SK-N-SH treated with all-trans-retinoic acid at 6 μM for 48 hours (cell line): ENCODE measurements around the gene NEU4.

Experiments used
- BACH2 ChIP-seq: fragments of 250-450 bp; sonication (Bioruptor Pico); IDR thresholded peaks from 2 replicates; pipeline ENCODE4 v1.9.0; 2021; ENCODE audit warnings: mild to moderate bottlenecking, borderline replicate concordance
- CSDC2 ChIP-seq: fragments of 250-450 bp; sonication (Bioruptor Pico); IDR thresholded peaks from 2 replicates; pipeline ENCODE4 v1.5.0; 2020; ENCODE audit warnings: mild to moderate bottlenecking, moderate library complexity
- ESRRG ChIP-seq: fragments of 250-450 bp; sonication (Bioruptor Pico); IDR thresholded peaks from 2 replicates; pipeline ENCODE4 v1.6.1; 2021; ENCODE audit warnings: mild to moderate bottlenecking
- GLIS3 ChIP-seq: fragments of 250-450 bp; sonication (Bioruptor Pico); IDR thresholded peaks from 2 replicates; pipeline ENCODE4 v1.5.0; 2020; ENCODE audit warnings: mild to moderate bottlenecking, moderate library complexity
- ISL1 ChIP-seq: fragments of 250-450 bp; sonication (Bioruptor Pico); IDR thresholded peaks from 2 replicates; pipeline ENCODE4 v2.1.2; 2022; ENCODE audit warnings: mild to moderate bottlenecking, moderate library complexity
- SNAI2 ChIP-seq: fragments of 250-450 bp; sonication (Bioruptor Pico); IDR thresholded peaks from 2 replicates; pipeline ENCODE4 v1.5.0; 2020; ENCODE audit warnings: mild to moderate bottlenecking, moderate library complexity
- ZC3H10 ChIP-seq: fragments of 250-450 bp; sonication (Bioruptor Pico); IDR thresholded peaks from 2 replicates; pipeline ENCODE4 v1.5.1; 2021; ENCODE audit warnings: mild to moderate bottlenecking, moderate library complexity
- ZFP3 ChIP-seq: fragments of 250-450 bp; sonication (Bioruptor Pico); IDR thresholded peaks from 2 replicates; pipeline ENCODE4 v1.5.0; 2020; ENCODE audit warnings: mild to moderate bottlenecking, moderate library complexity
- ZNF70 ChIP-seq: fragments of 450-650 bp; formaldehyde crosslinking; IDR thresholded peaks from 2 replicates; pipeline ENCODE4 v1.5.0; 2020; ENCODE audit warnings: mild to moderate bottlenecking, moderate library complexity
- TF ChIP-seq, protein P1 (sequence below): fragments of 250-450 bp; sonication (Bioruptor Pico); IDR thresholded peaks from 2 replicates; pipeline ENCODE4 v1.8.0; 2020; ENCODE audit warnings: mild to moderate bottlenecking, moderate library complexity, borderline replicate concordance
- TF ChIP-seq, protein P2 (sequence below): fragments of 250-450 bp; sonication (Bioruptor Pico); IDR thresholded peaks from 2 replicates; pipeline ENCODE4 v1.5.1; 2020; ENCODE audit warnings: low read depth, mild to moderate bottlenecking, moderate library complexity
- TF ChIP-seq, protein P3 (sequence below): fragments of 250-450 bp; sonication (Bioruptor Pico); IDR thresholded peaks from 2 replicates; pipeline ENCODE4 v1.5.1; 2021; ENCODE audit warnings: mild to moderate bottlenecking, moderate library complexity

DNA sequence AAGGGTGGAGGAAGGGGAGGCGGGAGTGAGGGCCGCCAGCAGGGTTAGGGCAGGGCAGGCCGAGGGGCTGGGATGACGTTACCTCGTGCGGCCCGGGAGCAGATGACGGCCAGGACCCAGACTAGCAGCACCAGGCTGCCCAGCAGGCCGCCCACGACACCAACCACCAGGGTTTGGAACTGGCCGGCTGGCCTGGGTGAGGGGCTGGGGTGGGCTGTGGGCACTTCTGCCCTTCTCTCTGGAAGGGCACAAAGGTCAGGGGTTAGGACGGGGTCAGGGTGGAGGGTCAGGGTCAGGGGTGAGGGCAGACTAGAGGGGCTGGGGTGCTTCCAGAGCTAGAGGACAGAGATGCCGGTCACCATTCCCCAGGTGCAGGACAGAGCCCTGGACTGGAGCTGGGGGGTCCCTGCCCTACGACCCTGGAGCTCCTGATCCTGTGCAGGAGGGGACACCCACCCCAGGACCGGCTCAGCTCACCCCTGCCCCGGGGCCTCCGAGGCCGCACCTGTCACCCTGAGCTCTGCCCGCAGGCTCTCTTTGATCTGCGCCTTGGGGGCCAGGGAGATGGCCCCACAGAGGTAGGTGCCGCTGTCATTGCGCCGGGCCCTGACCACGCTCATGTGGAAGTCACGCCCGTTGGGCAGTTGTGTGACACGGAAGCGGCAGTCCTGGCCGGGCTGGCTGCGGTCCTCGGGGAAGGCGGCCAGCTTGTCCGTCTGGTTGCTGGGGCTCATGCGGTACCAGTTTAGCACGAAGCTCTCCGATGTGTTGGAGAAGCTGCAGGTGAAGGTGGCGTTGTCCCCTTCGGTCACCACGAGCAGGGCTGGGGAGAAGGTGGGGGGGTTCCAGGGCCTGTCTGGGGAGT is 43.4 kb downstream of the NEU4 start:
- no peak for TF ChIP-seq BACH2 (CRISPR knock-in tag)
- no peak for TF ChIP-seq GLIS3 (CRISPR knock-in tag)
- TF ChIP-seq, protein P1, sequence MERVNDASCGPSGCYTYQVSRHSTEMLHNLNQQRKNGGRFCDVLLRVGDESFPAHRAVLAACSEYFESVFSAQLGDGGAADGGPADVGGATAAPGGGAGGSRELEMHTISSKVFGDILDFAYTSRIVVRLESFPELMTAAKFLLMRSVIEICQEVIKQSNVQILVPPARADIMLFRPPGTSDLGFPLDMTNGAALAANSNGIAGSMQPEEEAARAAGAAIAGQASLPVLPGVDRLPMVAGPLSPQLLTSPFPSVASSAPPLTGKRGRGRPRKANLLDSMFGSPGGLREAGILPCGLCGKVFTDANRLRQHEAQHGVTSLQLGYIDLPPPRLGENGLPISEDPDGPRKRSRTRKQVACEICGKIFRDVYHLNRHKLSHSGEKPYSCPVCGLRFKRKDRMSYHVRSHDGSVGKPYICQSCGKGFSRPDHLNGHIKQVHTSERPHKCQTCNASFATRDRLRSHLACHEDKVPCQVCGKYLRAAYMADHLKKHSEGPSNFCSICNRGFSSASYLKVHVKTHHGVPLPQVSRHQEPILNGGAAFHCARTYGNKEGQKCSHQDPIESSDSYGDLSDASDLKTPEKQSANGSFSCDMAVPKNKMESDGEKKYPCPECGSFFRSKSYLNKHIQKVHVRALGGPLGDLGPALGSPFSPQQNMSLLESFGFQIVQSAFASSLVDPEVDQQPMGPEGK (CRISPR knock-in tag) = no peak
- no peak for TF ChIP-seq SNAI2
- TF ChIP-seq, protein P2, sequence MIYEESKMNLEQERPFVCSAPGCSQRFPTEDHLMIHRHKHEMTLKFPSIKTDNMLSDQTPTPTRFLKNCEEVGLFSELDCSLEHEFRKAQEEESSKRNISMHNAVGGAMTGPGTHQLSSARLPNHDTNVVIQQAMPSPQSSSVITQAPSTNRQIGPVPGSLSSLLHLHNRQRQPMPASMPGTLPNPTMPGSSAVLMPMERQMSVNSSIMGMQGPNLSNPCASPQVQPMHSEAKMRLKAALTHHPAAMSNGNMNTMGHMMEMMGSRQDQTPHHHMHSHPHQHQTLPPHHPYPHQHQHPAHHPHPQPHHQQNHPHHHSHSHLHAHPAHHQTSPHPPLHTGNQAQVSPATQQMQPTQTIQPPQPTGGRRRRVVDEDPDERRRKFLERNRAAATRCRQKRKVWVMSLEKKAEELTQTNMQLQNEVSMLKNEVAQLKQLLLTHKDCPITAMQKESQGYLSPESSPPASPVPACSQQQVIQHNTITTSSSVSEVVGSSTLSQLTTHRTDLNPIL (CRISPR knock-in tag) = no peak
- TF ChIP-seq ZFP3 (CRISPR knock-in tag) = no peak
- no peak for TF ChIP-seq ZC3H10 (CRISPR knock-in tag)
- TF ChIP-seq ESRRG (CRISPR knock-in tag) = no peak
- TF ChIP-seq, protein P3, sequence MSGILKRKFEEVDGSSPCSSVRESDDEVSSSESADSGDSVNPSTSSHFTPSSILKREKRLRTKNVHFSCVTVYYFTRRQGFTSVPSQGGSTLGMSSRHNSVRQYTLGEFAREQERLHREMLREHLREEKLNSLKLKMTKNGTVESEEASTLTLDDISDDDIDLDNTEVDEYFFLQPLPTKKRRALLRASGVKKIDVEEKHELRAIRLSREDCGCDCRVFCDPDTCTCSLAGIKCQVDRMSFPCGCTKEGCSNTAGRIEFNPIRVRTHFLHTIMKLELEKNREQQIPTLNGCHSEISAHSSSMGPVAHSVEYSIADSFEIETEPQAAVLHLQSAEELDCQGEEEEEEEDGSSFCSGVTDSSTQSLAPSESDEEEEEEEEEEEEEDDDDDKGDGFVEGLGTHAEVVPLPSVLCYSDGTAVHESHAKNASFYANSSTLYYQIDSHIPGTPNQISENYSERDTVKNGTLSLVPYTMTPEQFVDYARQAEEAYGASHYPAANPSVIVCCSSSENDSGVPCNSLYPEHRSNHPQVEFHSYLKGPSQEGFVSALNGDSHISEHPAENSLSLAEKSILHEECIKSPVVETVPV (CRISPR knock-in tag) = no peak
- TF ChIP-seq ISL1 = no peak
- TF ChIP-seq CSDC2 (CRISPR knock-in tag) = no peak
- no peak for TF ChIP-seq ZNF70
